Stimulated activated CD4-positive, alpha-beta T cell treated with anti-CD3 and anti-CD28 coated beads, TNF-alpha, amount 100 ng/mL, for 48 hours (primary cell): ENCODE data around the gene CACNA1D.
"Not testable (repeated sequence)": the region's sequence is repeated elsewhere in the genome, so short reads cannot be mapped to it uniquely, and the experiment has no call there.

Source experiments
- DNase-seq, 3 donors: peaks; one replicate each; pipeline ENCODE4 v3.0.0-alpha.2; 2020; ENCODE audit warnings: low read depth in 3 of 3

Gene CACNA1D

GRCh38 chr3:53526704-53527055 lies 32.3 kb downstream of the CACNA1D start:
- no peak for DNase-seq

GRCh38 chr3:53530205-53530604 lies 35.8 kb downstream of the CACNA1D start:
- no peak for DNase-seq

GRCh38 chr3:53531749-53532148 lies 37.3 kb downstream of the CACNA1D start:
- no peak for DNase-seq

GRCh38 chr3:53533472-53533871 lies 39.1 kb downstream of the CACNA1D start:
- no peak for DNase-seq

GRCh38 chr3:53534216-53534615 lies 39.8 kb downstream of the CACNA1D start:
- no peak for DNase-seq

GRCh38 chr3:53534676-53535400 lies 40.4 kb downstream of the CACNA1D start:
- DNase-seq: no peak

GRCh38 chr3:53536282-53536681 lies 41.9 kb downstream of the CACNA1D start:
- DNase-seq: no peak

- no peak for DNase-seq
Measured at GRCh38 chr3:53544357-53544756, 49.9 kb downstream of the CACNA1D start.

- no peak for DNase-seq
Measured at GRCh38 chr3:53545310-53545995, 51.0 kb downstream of the CACNA1D start.

GRCh38 chr3:53545996-53546359 lies 51.6 kb downstream of the CACNA1D start:
- no peak for DNase-seq

GRCh38 chr3:53547327-53547726 lies 52.9 kb downstream of the CACNA1D start:
- DNase-seq: no peak

GRCh38 chr3:53550005-53550620 lies 55.7 kb downstream of the CACNA1D start:
- DNase-seq: no peak

- no peak for DNase-seq
Measured at GRCh38 chr3:53551324-53551723, 56.9 kb downstream of the CACNA1D start.

- no peak for DNase-seq
Measured at GRCh38 chr3:53552730-53553129, 58.3 kb downstream of the CACNA1D start.

- DNase-seq: no peak
Measured at GRCh38 chr3:53553200-53553599, 58.8 kb downstream of the CACNA1D start.

- DNase-seq: no peak
Measured at GRCh38 chr3:53554559-53555067, 60.2 kb downstream of the CACNA1D start.

- peak; percentile 11 to 48 (median 27) for DNase-seq
Measured at GRCh38 chr3:53555068-53555588, 60.7 kb downstream of the CACNA1D start.

- DNase-seq: no peak
Measured at GRCh38 chr3:53566461-53567145, 72.2 kb downstream of the CACNA1D start.

GRCh38 chr3:53570081-53570480 lies 75.7 kb downstream of the CACNA1D start:
- DNase-seq: no peak

- DNase-seq: no peak
Measured at GRCh38 chr3:53570709-53571108, 76.3 kb downstream of the CACNA1D start.

GRCh38 chr3:53571264-53571663 lies 76.9 kb downstream of the CACNA1D start:
- no peak for DNase-seq

- DNase-seq: not testable (repeated sequence)
Measured at GRCh38 chr3:53572184-53572583, 77.8 kb downstream of the CACNA1D start.
